Measurements from ENCODE around the gene TEKTIP1. TPM values are rescaled to one million over a fixed set of nuclear protein-coding genes. Genes with fewer than 3 reads are reported as not detected.
A peak's percentile ranks its signal among the peaks of the same experiment; 100 is the strongest.

TEKTIP1 gene
- total and polyA plus RNA-seq, 9 of the 15 experiments (the other 6 are each of a cell fraction or from before 2014, with no cell fraction given), result 0.66 TPM; not detected in 8

- TF ChIP-seq ZNF639 (CRISPR knock-in tag; conservative IDR thresholded peaks at IDR 0.05 in 1 of 2, IDR thresholded peaks at IDR 0.05 in 1 of 2) (0 out of 4 replicates have a peak, but pooled peaks of 1 of the 2 experiments have one; percentile 34), GTF2F1 (IDR thresholded peaks at IDR 0.05; ENCODE audit: low read depth, low read length) (no peak), MEIS2 (IDR thresholded peaks at IDR 0.05; ENCODE audit: partially characterized antibody) (no peak), MAFK (IDR thresholded peaks at IDR 0.05; ENCODE audit: low read length) (peak; percentile 68), MCM3 (IDR thresholded peaks at IDR 0.05) (no peak), NR2C1 (IDR thresholded peaks at IDR 0.05) (no peak), NR2C1 (tag; IDR thresholded peaks at IDR 0.05) (no peak), KDM5B (IDR thresholded peaks at IDR 0.05; ENCODE audit: insufficient replicate concordance, low read depth, low read length) (no peak), L3MBTL2 (IDR thresholded peaks at IDR 0.05) (no peak)
Observed at GRCh38 chr19:3503036-3503572, 35.9 kb upstream of the TEKTIP1 start (continued).

GRCh38 chr19:3504735-3505134 is 34.2 kb upstream of the TEKTIP1 start:
- DNase-seq (ENCODE audit: extremely low read depth in 1 of 4, low spot score in 3 of 4) (no peak), ATAC-seq (no peak), FAIRE-seq (no peak)
- Histone ChIP-seq H3K79me2 (ENCODE audit: control insufficient read depth, insufficient read depth, low read length) (peaks cover 48% of the 10 kb centered on the region), H3K27me3 (ENCODE audit: control insufficient read depth in 2 of 2, insufficient read depth in 2 of 2, low read length in 2 of 2) (no peaks in the 10 kb centered on the region), H3K9me3 (replicated peaks; ENCODE audit: control insufficient read depth, insufficient read depth, low read depth, low read length) (no peaks in the 10 kb centered on the region), H3K4me3 (no peak overlapping the region), H3K27ac (ENCODE audit: extremely low read depth, low read depth, low read length) (0 out of 3 replicates have a peak overlapping the region, but pooled peaks have one; percentile 38), H3K36me3 (ENCODE audit: control insufficient read depth, insufficient read depth, low read length) (peaks cover 15% of the 10 kb centered on the region; the same call in 2 of the 3 replicates), H3K4me1 (replicated peaks in 1 of 2; ENCODE audit: control insufficient read depth in 2 of 2, insufficient read depth in 2 of 2, low read length in 2 of 2) (peaks cover 27 to 62% of the 10 kb centered on the region in 2 experiments; a peak in 4 of 5 replicates), H3K9me1 (ENCODE audit: control insufficient read depth, insufficient read depth, low read length) (peaks cover 9% of the 10 kb centered on the region), H3K4me2 (ENCODE audit: insufficient read depth, low read length) (peak overlapping the region; percentile 14; the same call in 1 of the 2 replicates), H4K20me1 (replicated peaks; ENCODE audit: control insufficient read depth, insufficient read depth, low read length) (peaks cover 21% of the 10 kb centered on the region), H2AFZ (ENCODE audit: low read depth, low read length) (peak overlapping the region; percentile 73; the same call in 1 of the 2 replicates), H3K9ac (ENCODE audit: insufficient read depth in 1 of 2, low read depth in 2 of 2, low read length in 2 of 2) (no peak overlapping the region)
- in situ Hi-C loops (cut with MboI) (no loop called here), intact Hi-C loops (cut with micrococcal nuclease) (loop anchor here (1.0 kb wide), 1 partner anchor 16 kb away; no protein-coding TSS in a partner anchor)
- BruUV-seq (replicated peaks), result no TSS peak
- CTCF ChIA-PET (ENCODE audit: low intra/inter-chr PET ratio), result no interaction called here
- TF ChIP-seq SUPT5H (IDR thresholded peaks at IDR 0.05) (no peak), SPI1 (IDR thresholded peaks at IDR 0.05; ENCODE audit: borderline replicate concordance, low read depth, low read length) (peak; percentile 15; the same call in 1 of the 2 replicates), CEBPG (CRISPR knock-in tag; IDR thresholded peaks at IDR 0.05) (peak; percentile 80), CEBPG (tag; conservative IDR thresholded peaks at IDR 0.05 in 1 of 2, IDR thresholded peaks at IDR 0.05 in 1 of 2) (no peak), ATF1 (CRISPR knock-in tag; IDR thresholded peaks at IDR 0.05) (no peak), ATF1 (tag; IDR thresholded peaks at IDR 0.05) (no peak), ZBTB5 (IDR thresholded peaks at IDR 0.05) (no peak), ZNF280B (CRISPR knock-in tag; IDR thresholded peaks at IDR 0.05) (no peak), ZNF316 (IDR thresholded peaks at IDR 0.05) (peak; percentile 15; the same call in 1 of the 2 replicates)
- 52% methylated on average over 5 of the region's 5 CpGs for WGBS (ENCODE audit: insufficient coverage, low coverage, missing lambda C conversion rate)
- POLR2A ChIA-PET, result no interaction called here

Measured in K562 (cell line).